DND-41 (cell line): ENCODE measurements around the gene MIEF1.

Experiments used
- ATAC-seq: fragments of 200-7000 bp; cut with Tn5 transposase; 3 replicates; pipeline ENCODE4 v1.9.1; 2021; ENCODE audit warnings: low read depth; ENCODE audit not compliant: insufficient read depth
- DNase-seq: peaks from one replicate; pipeline ENCODE4 v3.0.0-alpha.2; 2020
- H2AFZ ChIP-seq: 2 replicates; pipeline ENCODE4 v1.6.0; 2012; ENCODE audit warnings: low read depth, low read length
- H3K27ac ChIP-seq: 2 replicates; pipeline ENCODE4 v1.5.1; 2012; ENCODE audit warnings: low read length, inconsistent platforms
- H3K27me3 ChIP-seq: fragments of 200-600 bp; sonication (generic); 2 replicates; pipeline ENCODE4 v1.6.0; 2012; ENCODE audit warnings: low read length, mild to moderate bottlenecking, inconsistent platforms; ENCODE audit not compliant: insufficient read depth, poor library complexity
- H3K36me3 ChIP-seq: 2 replicates; pipeline ENCODE4 v1.5.1; 2012; ENCODE audit warnings: low read length, inconsistent platforms; ENCODE audit not compliant: insufficient read depth
- H3K4me1 ChIP-seq: 2 replicates; pipeline ENCODE4 v1.5.1; 2012; ENCODE audit warnings: mild to moderate bottlenecking, low read length; ENCODE audit not compliant: insufficient read depth
- H3K4me2 ChIP-seq: 2 replicates; pipeline ENCODE4 v1.6.0; 2012; ENCODE audit warnings: mild to moderate bottlenecking, moderate library complexity, low read length, inconsistent platforms; ENCODE audit not compliant: insufficient read depth
- H3K4me3 ChIP-seq, 2 experiments: fragments of 200-600 bp in 1 of 2; shearing (Covaris generic) in 1 of 2; 2 replicates each; pipeline ENCODE4 v1.5.1; 2012 to 2016; ENCODE audit warnings: inconsistent platforms in 2 of 2, low read length in 2 of 2, mild to moderate bottlenecking in 2 of 2, low read depth in 1 of 2, moderate library complexity in 1 of 2
- H3K79me2 ChIP-seq: 2 replicates; pipeline ENCODE4 v1.6.0; 2012; ENCODE audit warnings: low read length, inconsistent platforms; ENCODE audit not compliant: insufficient read depth
- H3K9ac ChIP-seq: 2 replicates; pipeline ENCODE4 v1.6.0; 2012; ENCODE audit warnings: low read depth, mild to moderate bottlenecking, inconsistent platforms, low read length, moderate library complexity
- H3K9me3 ChIP-seq: 2 replicates; pipeline ENCODE4 v1.5.1; 2012; ENCODE audit warnings: low read length, moderate library complexity, mild to moderate bottlenecking, inconsistent platforms; ENCODE audit not compliant: insufficient read depth, severe bottlenecking
- H4K20me1 ChIP-seq: 2 replicates; pipeline ENCODE4 v1.6.0; 2012; ENCODE audit warnings: low read length; ENCODE audit not compliant: insufficient read depth
- EZH2 ChIP-seq: IDR thresholded peaks from 3 replicates; pipeline ENCODE4 v1.6.1; 2012; ENCODE audit warnings: borderline replicate concordance, low read depth, mild to moderate bottlenecking, moderate library complexity, low read length, inconsistent platforms; ENCODE audit not compliant: severe bottlenecking
- TF ChIP-seq, protein P1 (sequence below): IDR thresholded peaks from 2 replicates; pipeline ENCODE4 v1.5.1; 2012; ENCODE audit warnings: borderline replicate concordance, low read length, moderate library complexity, mild to moderate bottlenecking; ENCODE audit not compliant: poor library complexity, severe bottlenecking; ENCODE audit errors: extremely low read depth

MIEF1 gene

DNA sequence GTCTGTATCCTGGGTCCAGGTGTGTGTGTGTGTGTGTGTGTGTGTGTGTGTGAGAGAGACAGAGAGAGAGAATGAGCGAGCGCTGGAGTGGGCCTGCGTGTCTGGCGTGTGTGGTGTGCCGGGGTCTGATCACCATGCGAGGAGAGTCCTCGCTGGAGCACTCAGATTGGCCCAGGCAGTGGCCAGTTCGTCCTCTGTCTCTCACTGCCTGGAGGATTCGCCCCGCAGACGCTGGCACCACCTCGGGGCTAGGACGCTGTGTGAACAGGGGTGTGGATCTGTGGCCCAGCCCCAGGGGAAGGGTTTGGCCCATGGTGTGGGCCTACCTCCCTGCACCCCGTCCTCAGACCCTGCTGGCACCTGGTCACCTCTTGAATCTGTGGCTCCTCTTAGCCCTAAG lies 56.9 kb downstream of the MIEF1 start:
- no peak for TF ChIP-seq EZH2
- TF ChIP-seq, protein P1, sequence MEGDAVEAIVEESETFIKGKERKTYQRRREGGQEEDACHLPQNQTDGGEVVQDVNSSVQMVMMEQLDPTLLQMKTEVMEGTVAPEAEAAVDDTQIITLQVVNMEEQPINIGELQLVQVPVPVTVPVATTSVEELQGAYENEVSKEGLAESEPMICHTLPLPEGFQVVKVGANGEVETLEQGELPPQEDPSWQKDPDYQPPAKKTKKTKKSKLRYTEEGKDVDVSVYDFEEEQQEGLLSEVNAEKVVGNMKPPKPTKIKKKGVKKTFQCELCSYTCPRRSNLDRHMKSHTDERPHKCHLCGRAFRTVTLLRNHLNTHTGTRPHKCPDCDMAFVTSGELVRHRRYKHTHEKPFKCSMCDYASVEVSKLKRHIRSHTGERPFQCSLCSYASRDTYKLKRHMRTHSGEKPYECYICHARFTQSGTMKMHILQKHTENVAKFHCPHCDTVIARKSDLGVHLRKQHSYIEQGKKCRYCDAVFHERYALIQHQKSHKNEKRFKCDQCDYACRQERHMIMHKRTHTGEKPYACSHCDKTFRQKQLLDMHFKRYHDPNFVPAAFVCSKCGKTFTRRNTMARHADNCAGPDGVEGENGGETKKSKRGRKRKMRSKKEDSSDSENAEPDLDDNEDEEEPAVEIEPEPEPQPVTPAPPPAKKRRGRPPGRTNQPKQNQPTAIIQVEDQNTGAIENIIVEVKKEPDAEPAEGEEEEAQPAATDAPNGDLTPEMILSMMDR = no peak
- Histone ChIP-seq H3K9ac (no peak overlapping the region), H3K4me2 (no peak overlapping the region), H2AFZ (no peak overlapping the region), H4K20me1 (no peaks in the 10 kb centered on the region), H3K4me3 (no peak overlapping the region), H3K36me3 (no peaks in the 10 kb centered on the region), H3K79me2 (no peaks in the 10 kb centered on the region), H3K9me3 (no peaks in the 10 kb centered on the region), H3K27me3 (peaks cover 7% of the 10 kb centered on the region), H3K4me1 (no peaks in the 10 kb centered on the region), H3K27ac (no peak overlapping the region)
- no peak for DNase-seq
- no peak for ATAC-seq

DNA sequence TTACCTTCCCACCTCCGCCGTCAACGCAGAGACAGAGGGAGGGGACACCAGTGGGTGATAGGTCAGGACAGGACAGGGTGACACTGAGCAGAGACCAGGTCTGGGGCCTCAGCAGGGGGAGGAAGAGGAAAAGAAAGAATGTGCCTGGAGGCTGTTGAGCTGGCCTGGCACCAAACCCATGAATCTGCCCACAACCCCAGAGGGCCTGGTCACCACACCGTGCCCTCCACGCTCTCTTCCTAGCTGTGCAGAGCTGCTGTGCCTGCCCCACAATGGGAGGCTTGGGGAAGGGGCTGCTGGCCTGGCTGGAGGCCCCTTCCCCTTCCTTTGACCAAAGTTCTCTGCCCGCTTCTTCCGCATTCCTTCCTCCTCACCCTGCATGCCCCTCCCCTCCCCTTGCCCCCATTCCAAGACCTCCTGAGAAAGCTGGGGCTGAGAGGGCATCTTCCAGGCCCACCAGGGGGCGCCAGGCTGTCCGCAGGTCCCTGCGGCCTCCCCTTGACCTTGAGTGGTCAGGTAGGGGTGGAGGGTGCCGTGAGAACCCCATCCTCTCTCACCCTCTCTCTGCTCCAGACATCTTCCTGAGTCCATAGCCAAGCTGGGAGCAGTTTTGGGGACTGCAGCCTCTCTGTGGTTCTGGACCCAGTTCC lies 57.5 kb downstream of the MIEF1 start:
- H2AFZ ChIP-seq = no peak overlapping the region
- no peak for DNase-seq
- no peaks in the 10 kb centered on the region for H3K9me3 ChIP-seq
- TF ChIP-seq, protein P1 = peak; percentile 53
- no peak for TF ChIP-seq EZH2
- no peaks in the 10 kb centered on the region for H3K36me3 ChIP-seq
- H4K20me1 ChIP-seq = no peaks in the 10 kb centered on the region
- H3K4me1 ChIP-seq = no peaks in the 10 kb centered on the region
- H3K79me2 ChIP-seq = no peaks in the 10 kb centered on the region
- no peak overlapping the region for H3K4me3 ChIP-seq
- H3K27me3 ChIP-seq = peaks cover 7% of the 10 kb centered on the region
- no peak for ATAC-seq
- no peak overlapping the region for H3K4me2 ChIP-seq
- H3K27ac ChIP-seq = no peak overlapping the region
- H3K9ac ChIP-seq = no peak overlapping the region

DNA sequence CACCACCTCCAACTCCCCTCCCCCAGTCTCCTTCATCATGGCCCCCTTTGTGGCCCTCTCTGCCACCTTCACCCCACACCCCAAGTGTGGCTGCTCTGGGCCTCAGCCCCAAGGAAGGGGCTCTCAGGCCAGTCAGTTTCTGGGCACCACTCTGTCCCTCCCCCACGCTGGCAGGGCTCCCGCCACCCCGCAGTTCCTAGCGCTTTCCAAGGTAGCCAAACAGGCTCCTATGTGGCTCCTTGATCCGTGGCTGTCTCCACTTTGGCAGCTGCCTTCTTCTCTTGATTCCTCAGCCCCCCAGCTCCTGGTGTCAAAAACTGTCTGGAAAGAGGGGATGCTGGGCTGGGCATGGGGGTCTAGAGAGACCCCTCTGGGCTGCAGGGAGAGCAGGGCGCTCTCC lies 58.0 kb downstream of the MIEF1 start:
- H3K4me3 ChIP-seq = no peak overlapping the region
- no peaks in the 10 kb centered on the region for H3K4me1 ChIP-seq
- no peaks in the 10 kb centered on the region for H3K79me2 ChIP-seq
- no peaks in the 10 kb centered on the region for H3K36me3 ChIP-seq
- no peak for DNase-seq
- TF ChIP-seq, protein P1 = no peak
- TF ChIP-seq EZH2 = no peak
- no peak overlapping the region for H3K4me2 ChIP-seq
- H2AFZ ChIP-seq = no peak overlapping the region
- H3K9me3 ChIP-seq = no peaks in the 10 kb centered on the region
- no peak overlapping the region for H3K9ac ChIP-seq
- H4K20me1 ChIP-seq = no peaks in the 10 kb centered on the region
- no peak for ATAC-seq
- peaks cover 7% of the 10 kb centered on the region for H3K27me3 ChIP-seq
- H3K27ac ChIP-seq = no peak overlapping the region
